ENCODE results near the gene ACSM3.

Gene ACSM3

GRCh38 chr16:20839504-20839903, 75.7 kb downstream of the ACSM3 start:
- H3K27me3 ChIP-seq (replicated peaks; ENCODE audit: control insufficient read depth, insufficient read depth, low read length), result no peaks in the 10 kb centered on the region
- H3K9ac ChIP-seq (ENCODE audit: low read length), result no peak overlapping the region
- H3K4me1 ChIP-seq (ENCODE audit: control insufficient read depth, insufficient read depth, low read length), result no peaks in the 10 kb centered on the region
- no peak overlapping the region for H3K4me3 ChIP-seq (ENCODE audit: low read length)
- peaks cover 4% of the 10 kb centered on the region for H3K9me3 ChIP-seq (ENCODE audit: control insufficient read depth, low read length)
- H3K36me3 ChIP-seq (ENCODE audit: control insufficient read depth, insufficient read depth, low read length, severe bottlenecking), result peaks cover 16% of the 10 kb centered on the region
- no peak for DNase-seq (ENCODE audit: low read depth)

- no peaks in the 10 kb centered on the region for H3K36me3 ChIP-seq (ENCODE audit: control insufficient read depth, insufficient read depth, low read length, severe bottlenecking)
- peaks cover 1% of the 10 kb centered on the region for H3K4me1 ChIP-seq (ENCODE audit: control insufficient read depth, insufficient read depth, low read length)
- no peak overlapping the region for H3K9ac ChIP-seq (ENCODE audit: low read length)
- no peak for DNase-seq (ENCODE audit: low read depth)
- no peak overlapping the region for H3K4me3 ChIP-seq (ENCODE audit: low read length)
- H3K9me3 ChIP-seq (ENCODE audit: control insufficient read depth, low read length), result no peaks in the 10 kb centered on the region
- no peaks in the 10 kb centered on the region for H3K27me3 ChIP-seq (replicated peaks; ENCODE audit: control insufficient read depth, insufficient read depth, low read length)
Observed at GRCh38 chr16:20844054-20844453, 80.2 kb downstream of the ACSM3 start.

GRCh38 chr16:20844588-20844987, 80.8 kb downstream of the ACSM3 start:
- Histone ChIP-seq H3K4me1 (ENCODE audit: control insufficient read depth, insufficient read depth, low read length) (peaks cover 6% of the 10 kb centered on the region), H3K36me3 (ENCODE audit: control insufficient read depth, insufficient read depth, low read length, severe bottlenecking) (no peaks in the 10 kb centered on the region), H3K4me3 (ENCODE audit: low read length) (no peak overlapping the region), H3K9me3 (ENCODE audit: control insufficient read depth, low read length) (no peaks in the 10 kb centered on the region), H3K27me3 (replicated peaks; ENCODE audit: control insufficient read depth, insufficient read depth, low read length) (no peaks in the 10 kb centered on the region), H3K9ac (ENCODE audit: low read length) (no peak overlapping the region)
- DNase-seq (ENCODE audit: low read depth), result no peak

GRCh38 chr16:20846030-20846429, 82.2 kb downstream of the ACSM3 start:
- Histone ChIP-seq H3K4me3 (ENCODE audit: low read length) (no peak overlapping the region), H3K4me1 (ENCODE audit: control insufficient read depth, insufficient read depth, low read length) (peaks cover 21% of the 10 kb centered on the region), H3K27me3 (replicated peaks; ENCODE audit: control insufficient read depth, insufficient read depth, low read length) (no peaks in the 10 kb centered on the region), H3K9ac (ENCODE audit: low read length) (no peak overlapping the region), H3K9me3 (ENCODE audit: control insufficient read depth, low read length) (no peaks in the 10 kb centered on the region), H3K36me3 (ENCODE audit: control insufficient read depth, insufficient read depth, low read length, severe bottlenecking) (peaks cover 5% of the 10 kb centered on the region)
- no peak for DNase-seq (ENCODE audit: low read depth)

- Histone ChIP-seq H3K36me3 (ENCODE audit: control insufficient read depth, insufficient read depth, low read length, severe bottlenecking) (peaks cover 5% of the 10 kb centered on the region), H3K4me3 (ENCODE audit: low read length) (no peak overlapping the region), H3K9ac (ENCODE audit: low read length) (no peak overlapping the region), H3K9me3 (ENCODE audit: control insufficient read depth, low read length) (no peaks in the 10 kb centered on the region), H3K4me1 (ENCODE audit: control insufficient read depth, insufficient read depth, low read length) (peaks cover 25% of the 10 kb centered on the region), H3K27me3 (replicated peaks; ENCODE audit: control insufficient read depth, insufficient read depth, low read length) (no peaks in the 10 kb centered on the region)
- DNase-seq (ENCODE audit: low read depth), result no peak
Observed at GRCh38 chr16:20846551-20846950, 82.7 kb downstream of the ACSM3 start.
